Sigmoid colon (tissue), 3 donors: ENCODE results near the gene BTF3.

Source experiments
- CTCF ChIP-seq, 4 experiments: fragments of 450-650 bp in 3 of 4; fragments of 200-600 bp in 1 of 4; IDR thresholded peaks; one replicate each; pipeline ENCODE4 v1.5.1; 2016 to 2019; ENCODE audit warnings: antibody characterized with exemption in 4 of 4, mild to moderate bottlenecking in 3 of 4, moderate library complexity in 2 of 4
- POLR2A ChIP-seq, 2 donors: fragments of 450-650 bp; IDR thresholded peaks; one replicate each; pipeline ENCODE4 v1.6.1; 2016; ENCODE audit warnings: antibody characterized with exemption in 2 of 2, mild to moderate bottlenecking in 2 of 2, moderate library complexity in 2 of 2

GRCh38 chr5:73490088-73490487 lies 8.2 kb upstream of the BTF3 start:
- TF ChIP-seq CTCF (IDR thresholded peaks at IDR 0.05) (no peak), POLR2A (IDR thresholded peaks at IDR 0.05) (no peak)
